GM12878 (cell line): ENCODE data around the gene CAMTA1. TPM values are rescaled to one million over a fixed set of nuclear protein-coding genes. Genes with fewer than 3 reads are reported as not detected.
"Not testable (repeated sequence)": the region's sequence is repeated elsewhere in the genome, so short reads cannot be mapped to it uniquely, and the experiment has no call there.

Experiments
- ATAC-seq: fragments of 200-7000 bp; cut with Tn5 transposase; 3 replicates; pipeline ENCODE4 v1.9.1; 2020; ENCODE audit warnings: mild to moderate bottlenecking, moderate library complexity
- BruUV-seq: library from RNA; stranded (reverse); fragments of 400-500 nt; replicated peaks from 2 replicates; lab custom pipeline; 2021; lab: Mats Ljungman, UMichigan
- CTCF ChIA-PET: fragments of 300-600 bp; sonication (Branson Sonifier 250); formaldehyde crosslinking; extraction: SDS; loops from one replicate; lab custom pipeline; 2021; ENCODE audit warnings: inconsistent platforms; lab: Yijun Ruan, JAX
- POLR2A ChIA-PET: fragments of 350-600 bp; formaldehyde crosslinking; extraction: SDS; loops from one replicate; lab custom pipeline; 2021; ENCODE audit warnings: inconsistent platforms; lab: Charles Lee
- RAD21 ChIA-PET: fragments of 300-600 bp; sonication (Branson Sonifier 250); formaldehyde crosslinking; loops from one replicate; lab custom pipeline; 2023; ENCODE audit warnings: antibody characterized with exemption; ENCODE audit not compliant: unreplicated experiment; lab: Charles Lee
- SMC1A ChIA-PET: fragments of 300-600 bp; sonication (Branson Sonifier 250); formaldehyde crosslinking; loops from one replicate; lab custom pipeline; 2023; ENCODE audit not compliant: unreplicated experiment, uncharacterized antibody; lab: Charles Lee
- DNase-seq: peaks from one replicate; pipeline ENCODE4 v3.0.0-alpha.2; 2011; ENCODE audit warnings: low read depth, low spot score
- FAIRE-seq: peaks from 3 replicates; lab custom pipeline; 2011; peaks lifted over from hg19 to GRCh38; lab: Jason Lieb, UNC
- H2AFZ ChIP-seq: 2 replicates; pipeline ENCODE4 v1.6.0; 2011; ENCODE audit warnings: low read depth, low read length, control low read depth; ENCODE audit not compliant: control insufficient read depth
- H3K27ac ChIP-seq: 2 replicates; pipeline ENCODE4 v1.5.1; 2011; ENCODE audit warnings: control low read depth; ENCODE audit not compliant: control insufficient read depth, insufficient read depth
- H3K27me3 ChIP-seq, 2 experiments: replicated peaks in 1 of 2; 2 replicates each; pipeline versions ENCODE4 v1.6.0 to v1.6.1; 2011; ENCODE audit warnings: low read length in 1 of 2; ENCODE audit not compliant: control insufficient read depth in 2 of 2, insufficient read depth in 2 of 2
- H3K36me3 ChIP-seq, 2 experiments: 2 replicates each; pipeline ENCODE4 v1.5.1; 2011; ENCODE audit warnings: low read length in 1 of 2; ENCODE audit not compliant: control insufficient read depth in 2 of 2, insufficient read depth in 2 of 2
- H3K4me1 ChIP-seq: 2 replicates; pipeline ENCODE4 v1.6.1; 2011; ENCODE audit warnings: mild to moderate bottlenecking, low read length, moderate library complexity, mixed read lengths; ENCODE audit not compliant: control insufficient read depth, insufficient read depth
- H3K4me2 ChIP-seq: 2 replicates; pipeline ENCODE4 v1.6.0; 2011; ENCODE audit warnings: control low read depth; ENCODE audit not compliant: control insufficient read depth, insufficient read depth
- H3K4me3 ChIP-seq: fragments of 200-600 bp; sonication (generic); 2 replicates; pipeline ENCODE4 v1.5.1; 2016
- H3K79me2 ChIP-seq: 2 replicates; pipeline ENCODE4 v1.6.0; 2011; ENCODE audit warnings: low read length; ENCODE audit not compliant: control insufficient read depth, insufficient read depth
- H3K9ac ChIP-seq: 2 replicates; pipeline ENCODE4 v1.8.0; 2011; ENCODE audit warnings: low read length, control low read depth, mixed read lengths; ENCODE audit not compliant: control insufficient read depth, insufficient read depth
- H3K9me3 ChIP-seq: replicated peaks from 3 replicates; pipeline ENCODE4 v1.5.1; 2011; ENCODE audit warnings: mild to moderate bottlenecking, low read length; ENCODE audit not compliant: control insufficient read depth, insufficient read depth
- H4K20me1 ChIP-seq: 2 replicates; pipeline ENCODE4 v1.6.0; 2011; ENCODE audit not compliant: control insufficient read depth, insufficient read depth
- CEBPB ChIP-seq, 2 experiments: fragments of 150-350 bp in 1 of 2; IDR thresholded peaks; 2 replicates each; pipeline ENCODE4 v1.6.1; 2012 to 2014; ENCODE audit warnings: low read depth in 2 of 2, low read length in 2 of 2, borderline replicate concordance in 1 of 2, inconsistent platforms in 1 of 2
- CHD1 ChIP-seq: IDR thresholded peaks from 2 replicates; pipeline ENCODE4 v1.6.1; 2012; ENCODE audit warnings: low read depth, low read length, improper control_type of control experiment
- GABPA ChIP-seq: IDR thresholded peaks from 2 replicates; pipeline ENCODE4 v1.6.1; 2014; ENCODE audit warnings: antibody characterized with exemption, low read depth, mild to moderate bottlenecking, inconsistent platforms
- IKZF1 ChIP-seq: fragments of 450-650 bp; conservative IDR thresholded peaks from 2 replicates; pipeline ENCODE4 v1.6.1; 2017; ENCODE audit warnings: antibody characterized with exemption, mild to moderate bottlenecking
- RBBP5 ChIP-seq: fragments of 200-600 bp; sonication (generic); conservative IDR thresholded peaks from 2 replicates; pipeline ENCODE4 v1.6.1; 2016
- WGBS: methylation state at CpG from one replicate; pipeline ENCODE4 v1.1.6; 2016; ENCODE audit warnings: low lambda C conversion rate; ENCODE audit not compliant: insufficient replicate concordance, insufficient coverage; ENCODE audit errors: missing lambda C conversion rate; 5-methylcytosine and 5-hydroxymethylcytosine counted together
- in situ Hi-C: fragments of 300-500 bp; cut with MboI; formaldehyde crosslinking; loops from 9 replicates; pipeline ENCODE4 v1.14.3; 2018; ENCODE audit warnings: mixed read lengths
- intact Hi-C: fragments of 100-400 bp; cut with micrococcal nuclease; formaldehyde crosslinking; loops from one replicate; pipeline ENCODE4 v1.14.2; 2022; ENCODE audit not compliant: unreplicated experiment
- polyA plus RNA-seq, 11 experiments: library from polyadenylated mRNA; depleted of rRNA in 4 of 11; unstranded in 6 of 11; stranded (reverse) in 5 of 11; fragments of >200 nt; fragmentation: Nextera tagmentation in 4 of 11; fragmentation: Illumina TruSeq in 1 of 11; extraction: Ambion mirVana in 4 of 11; extraction: Trizol in 1 of 11; gene quantifications; 1 replicate in 1 of 11; 2 replicates in 10 of 11; pipeline versions ENCODE4 v1.2.1 to v1.2.3, GENCODE V29; 2011 to 2016; ENCODE audit warnings: inconsistent platforms in 2 of 11, missing spikeins in 2 of 11, low read depth in 1 of 11
- total RNA-seq, 4 experiments: library from RNA; depleted of rRNA in 3 of 4; stranded (reverse); fragments of >200 nt in 3 of 4; fragmentation: Illumina TruSeq in 1 of 4; extraction: Trizol in 1 of 4; gene quantifications; 2 replicates each; pipeline versions ENCODE4 v1.2.1 to v1.2.3, GENCODE V29; 2013 to 2021
- TF ChIP-seq, protein P1 (sequence below): fragments of 450-650 bp; IDR thresholded peaks from 2 replicates; pipeline ENCODE4 v1.6.1; 2016; ENCODE audit warnings: mild to moderate bottlenecking, moderate library complexity, borderline replicate concordance
- TF ChIP-seq, protein P2 (sequence below): fragments of 450-650 bp; IDR thresholded peaks from 2 replicates; pipeline ENCODE4 v1.6.1; 2016; ENCODE audit warnings: mild to moderate bottlenecking
- TF ChIP-seq, protein P3 (sequence below): IDR thresholded peaks from 2 replicates; pipeline ENCODE4 v1.6.1; 2011; ENCODE audit warnings: mild to moderate bottlenecking, low read depth, low read length, moderate library complexity; ENCODE audit not compliant: insufficient replicate concordance

CAMTA1 gene
- total and polyA plus RNA-seq, 10 of the 15 experiments (the other 5 are each of a cell fraction or from before 2014, with no cell fraction given): 37.7 to 148 (median 76.4) TPM

DNA sequence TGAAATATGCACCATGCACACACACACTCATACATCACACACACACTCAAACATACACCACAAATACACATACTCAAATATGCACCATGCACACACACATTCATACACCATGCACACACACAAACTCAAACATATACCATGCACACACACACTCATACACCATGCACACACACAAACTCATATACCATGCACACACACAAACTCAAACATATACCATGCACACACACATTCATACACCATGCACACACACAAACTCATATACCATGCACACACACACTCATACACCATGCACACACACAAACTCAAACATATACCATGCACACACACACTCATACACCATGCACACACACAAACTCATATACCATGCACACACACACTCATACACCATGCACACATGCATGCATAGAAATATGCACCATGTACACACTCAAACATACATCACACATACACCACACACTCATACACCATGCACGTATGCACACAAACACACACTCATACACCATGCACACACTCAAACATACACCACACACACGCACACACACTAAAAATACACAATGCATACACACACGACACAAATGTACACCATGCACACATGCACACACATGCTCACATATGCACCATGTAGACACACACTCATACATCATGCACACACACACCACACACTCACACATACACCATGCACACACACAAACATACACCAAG lies 362.5 kb downstream of the CAMTA1 start:
- H3K4me1 ChIP-seq, H3K79me2 ChIP-seq, H3K27ac ChIP-seq, H3K9ac ChIP-seq, SMC1A ChIA-PET, BruUV-seq, in situ Hi-C loops, RAD21 ChIA-PET, intact Hi-C loops, H3K36me3 ChIP-seq, H3K4me2 ChIP-seq, DNase-seq, CTCF ChIA-PET, H3K4me3 ChIP-seq, ATAC-seq, POLR2A ChIA-PET, H3K27me3 ChIP-seq, H4K20me1 ChIP-seq, H3K9me3 ChIP-seq, FAIRE-seq, H2AFZ ChIP-seq: not testable (repeated sequence)
- 48% methylated on average over 3 of the region's 3 CpGs for WGBS

DNA sequence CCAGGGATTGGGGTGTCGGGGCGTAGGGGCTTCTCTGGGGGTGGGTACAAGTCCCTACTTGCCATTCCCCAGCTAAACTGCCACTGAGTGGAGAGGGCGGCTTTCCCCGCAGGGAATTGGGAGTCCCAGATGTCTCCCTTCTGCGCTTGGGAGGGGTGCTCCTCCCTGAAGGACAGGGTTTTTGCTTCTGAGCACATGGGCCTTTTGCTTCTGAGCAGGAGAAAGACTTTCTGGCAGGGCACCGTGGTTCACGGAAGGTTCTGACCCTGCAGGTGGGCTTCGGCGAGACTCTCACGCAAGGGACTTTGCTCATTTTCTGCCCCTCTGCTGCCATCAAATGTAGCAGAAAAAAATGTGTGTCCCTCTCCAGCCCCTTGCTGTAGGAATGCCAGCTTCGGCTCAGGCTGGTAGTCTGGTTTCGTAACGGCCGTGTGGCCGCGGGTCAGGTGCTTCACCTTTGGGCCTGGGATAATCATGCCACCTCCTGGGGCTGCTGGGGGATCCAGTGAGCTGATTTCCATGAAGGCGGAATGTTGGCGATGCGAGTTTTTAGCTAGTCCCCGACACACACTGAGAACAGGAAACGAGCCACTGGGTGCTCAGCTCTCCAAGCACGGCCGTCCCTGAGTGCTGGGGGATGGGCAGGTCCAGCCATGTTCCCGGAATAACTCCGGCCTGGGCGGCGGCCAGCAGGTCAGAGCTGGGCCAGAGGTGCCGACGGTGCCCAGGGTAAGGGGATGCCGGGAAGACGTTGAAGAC lies 364.0 kb downstream of the CAMTA1 start:
- in situ Hi-C loops: no loop called here
- no peak for ATAC-seq
- ChIA-PET RAD21 (no interaction called here), CTCF (no interaction called here), SMC1A (interaction anchor here (1.0 kb wide), 1 partner anchor 65 kb away, joined by 3 read pairs; no protein-coding TSS in a partner anchor), POLR2A (interaction anchor here (0.5 kb wide), 1 partner anchor 1970 kb away, joined by 4 read pairs; no protein-coding TSS in a partner anchor)
- WGBS: 33% methylated on average over 31 of the region's 31 CpGs
- Histone ChIP-seq H4K20me1 (no peaks in the 10 kb centered on the region), H3K9me3 (no peaks in the 10 kb centered on the region), H2AFZ (no peak overlapping the region), H3K36me3 (no peaks in the 10 kb centered on the region), H3K9ac (no peak overlapping the region), H3K4me3 (no peak overlapping the region), H3K79me2 (no peaks in the 10 kb centered on the region), H3K27me3 (peaks cover 0 to 5% of the 10 kb centered on the region in 2 experiments; a peak in 2 of 4 replicates), H3K4me1 (no peaks in the 10 kb centered on the region), H3K27ac (no peak overlapping the region), H3K4me2 (no peak overlapping the region)
- FAIRE-seq: no peak
- intact Hi-C loops: no loop called here
- no TSS peak for BruUV-seq
- no peak for DNase-seq
- TF ChIP-seq IKZF1: no peak
- TF ChIP-seq, protein P1, sequence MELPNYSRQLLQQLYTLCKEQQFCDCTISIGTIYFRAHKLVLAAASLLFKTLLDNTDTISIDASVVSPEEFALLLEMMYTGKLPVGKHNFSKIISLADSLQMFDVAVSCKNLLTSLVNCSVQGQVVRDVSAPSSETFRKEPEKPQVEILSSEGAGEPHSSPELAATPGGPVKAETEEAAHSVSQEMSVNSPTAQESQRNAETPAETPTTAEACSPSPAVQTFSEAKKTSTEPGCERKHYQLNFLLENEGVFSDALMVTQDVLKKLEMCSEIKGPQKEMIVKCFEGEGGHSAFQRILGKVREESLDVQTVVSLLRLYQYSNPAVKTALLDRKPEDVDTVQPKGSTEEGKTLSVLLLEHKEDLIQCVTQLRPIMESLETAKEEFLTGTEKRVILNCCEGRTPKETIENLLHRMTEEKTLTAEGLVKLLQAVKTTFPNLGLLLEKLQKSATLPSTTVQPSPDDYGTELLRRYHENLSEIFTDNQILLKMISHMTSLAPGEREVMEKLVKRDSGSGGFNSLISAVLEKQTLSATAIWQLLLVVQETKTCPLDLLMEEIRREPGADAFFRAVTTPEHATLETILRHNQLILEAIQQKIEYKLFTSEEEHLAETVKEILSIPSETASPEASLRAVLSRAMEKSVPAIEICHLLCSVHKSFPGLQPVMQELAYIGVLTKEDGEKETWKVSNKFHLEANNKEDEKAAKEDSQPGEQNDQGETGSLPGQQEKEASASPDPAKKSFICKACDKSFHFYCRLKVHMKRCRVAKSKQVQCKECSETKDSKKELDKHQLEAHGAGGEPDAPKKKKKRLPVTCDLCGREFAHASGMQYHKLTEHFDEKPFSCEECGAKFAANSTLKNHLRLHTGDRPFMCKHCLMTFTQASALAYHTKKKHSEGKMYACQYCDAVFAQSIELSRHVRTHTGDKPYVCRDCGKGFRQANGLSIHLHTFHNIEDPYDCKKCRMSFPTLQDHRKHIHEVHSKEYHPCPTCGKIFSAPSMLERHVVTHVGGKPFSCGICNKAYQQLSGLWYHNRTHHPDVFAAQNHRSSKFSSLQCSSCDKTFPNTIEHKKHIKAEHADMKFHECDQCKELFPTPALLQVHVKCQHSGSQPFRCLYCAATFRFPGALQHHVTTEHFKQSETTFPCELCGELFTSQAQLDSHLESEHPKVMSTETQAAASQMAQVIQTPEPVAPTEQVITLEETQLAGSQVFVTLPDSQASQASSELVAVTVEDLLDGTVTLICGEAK: no peak
- TF ChIP-seq GABPA: no peak
- TF ChIP-seq, protein P2, sequence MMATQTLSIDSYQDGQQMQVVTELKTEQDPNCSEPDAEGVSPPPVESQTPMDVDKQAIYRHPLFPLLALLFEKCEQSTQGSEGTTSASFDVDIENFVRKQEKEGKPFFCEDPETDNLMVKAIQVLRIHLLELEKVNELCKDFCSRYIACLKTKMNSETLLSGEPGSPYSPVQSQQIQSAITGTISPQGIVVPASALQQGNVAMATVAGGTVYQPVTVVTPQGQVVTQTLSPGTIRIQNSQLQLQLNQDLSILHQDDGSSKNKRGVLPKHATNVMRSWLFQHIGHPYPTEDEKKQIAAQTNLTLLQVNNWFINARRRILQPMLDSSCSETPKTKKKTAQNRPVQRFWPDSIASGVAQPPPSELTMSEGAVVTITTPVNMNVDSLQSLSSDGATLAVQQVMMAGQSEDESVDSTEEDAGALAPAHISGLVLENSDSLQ: no peak
- TF ChIP-seq CHD1: no peak
- TF ChIP-seq RBBP5: no peak
- TF ChIP-seq, protein P3, sequence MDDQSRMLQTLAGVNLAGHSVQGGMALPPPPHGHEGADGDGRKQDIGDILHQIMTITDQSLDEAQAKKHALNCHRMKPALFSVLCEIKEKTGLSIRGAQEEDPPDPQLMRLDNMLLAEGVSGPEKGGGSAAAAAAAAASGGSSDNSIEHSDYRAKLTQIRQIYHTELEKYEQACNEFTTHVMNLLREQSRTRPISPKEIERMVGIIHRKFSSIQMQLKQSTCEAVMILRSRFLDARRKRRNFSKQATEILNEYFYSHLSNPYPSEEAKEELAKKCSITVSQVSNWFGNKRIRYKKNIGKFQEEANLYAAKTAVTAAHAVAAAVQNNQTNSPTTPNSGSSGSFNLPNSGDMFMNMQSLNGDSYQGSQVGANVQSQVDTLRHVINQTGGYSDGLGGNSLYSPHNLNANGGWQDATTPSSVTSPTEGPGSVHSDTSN: no peak
- TF ChIP-seq CEBPB (IDR thresholded peaks at IDR 0.05; ENCODE audit: borderline replicate concordance in 1 of 2, low read depth in 2 of 2, low read length in 2 of 2): no peak
